HK-2 (cell line): ENCODE data around the gene P2RX3.

Experiments
- DNase-seq: peaks from one replicate; pipeline ENCODE4 v3.0.0-alpha.2; 2018; ENCODE audit not compliant: unreplicated experiment

The P2RX3 gene

GRCh38 chr11:57370251-57370650 is 32.1 kb downstream of the P2RX3 start:
- DNase-seq: no peak

GRCh38 chr11:57370941-57371340 is 32.8 kb downstream of the P2RX3 start:
- DNase-seq: no peak

GRCh38 chr11:57373146-57373545 is 35.0 kb downstream of the P2RX3 start:
- DNase-seq: no peak

- no peak for DNase-seq
These were observed 36.8 kb downstream of the P2RX3 start for GRCh38 chr11:57374966-57375365.

GRCh38 chr11:57375490-57375889 is 37.3 kb downstream of the P2RX3 start:
- DNase-seq: no peak

- no peak for DNase-seq
These were observed 38.2 kb downstream of the P2RX3 start for GRCh38 chr11:57376095-57377090.

GRCh38 chr11:57377107-57377506 is 39.0 kb downstream of the P2RX3 start:
- no peak for DNase-seq

GRCh38 chr11:57378186-57378585 is 40.0 kb downstream of the P2RX3 start:
- no peak for DNase-seq

GRCh38 chr11:57379732-57380131 is 41.6 kb downstream of the P2RX3 start:
- DNase-seq: peak; percentile 21

- no peak for DNase-seq
These were observed 42.8 kb downstream of the P2RX3 start, which contains the start of gene PRG3 for GRCh38 chr11:57380975-57381374. PRG3 (minus strand) TSS chr11:57381150; CDS start chr11:57380708, 442 bp downstream.

- DNase-seq: no peak
These were observed 48.2 kb downstream of the P2RX3 start for GRCh38 chr11:57386178-57386940.

- no peak for DNase-seq
These were observed 49.3 kb downstream of the P2RX3 start for GRCh38 chr11:57387289-57388030.

GRCh38 chr11:57390535-57390934 is 52.4 kb downstream of the P2RX3 start, which contains the start of gene PRG2:
PRG2 (minus strand) TSS chr11:57390650; CDS start chr11:57389944, 706 bp downstream.
- DNase-seq: no peak

- no peak for DNase-seq
These were observed 53.0 kb downstream of the P2RX3 start for GRCh38 chr11:57391111-57391510.

GRCh38 chr11:57391539-57391938 is 53.4 kb downstream of the P2RX3 start:
- no peak for DNase-seq

- DNase-seq: no peak
These were observed 54.1 kb downstream of the P2RX3 start for GRCh38 chr11:57392066-57392762.

GRCh38 chr11:57392763-57393105 is 54.6 kb downstream of the P2RX3 start:
- DNase-seq: no peak

- DNase-seq: no peak
These were observed 56.2 kb downstream of the P2RX3 start for GRCh38 chr11:57394203-57394965.

- no peak for DNase-seq
These were observed 57.9 kb downstream of the P2RX3 start for GRCh38 chr11:57395905-57396623.

- no peak for DNase-seq
These were observed 58.6 kb downstream of the P2RX3 start for GRCh38 chr11:57396744-57397143.
